DND-41 (cell line): ENCODE data around the gene PHF19.

Source experiments
- EZH2 ChIP-seq: IDR thresholded peaks from 3 replicates; pipeline ENCODE4 v1.6.1; 2012; ENCODE audit warnings: borderline replicate concordance, low read depth, mild to moderate bottlenecking, moderate library complexity, low read length, inconsistent platforms; ENCODE audit not compliant: severe bottlenecking
- TF ChIP-seq, protein P1 (sequence below): IDR thresholded peaks from 2 replicates; pipeline ENCODE4 v1.5.1; 2012; ENCODE audit warnings: borderline replicate concordance, low read length, moderate library complexity, mild to moderate bottlenecking; ENCODE audit not compliant: poor library complexity, severe bottlenecking; ENCODE audit errors: extremely low read depth

DNA sequence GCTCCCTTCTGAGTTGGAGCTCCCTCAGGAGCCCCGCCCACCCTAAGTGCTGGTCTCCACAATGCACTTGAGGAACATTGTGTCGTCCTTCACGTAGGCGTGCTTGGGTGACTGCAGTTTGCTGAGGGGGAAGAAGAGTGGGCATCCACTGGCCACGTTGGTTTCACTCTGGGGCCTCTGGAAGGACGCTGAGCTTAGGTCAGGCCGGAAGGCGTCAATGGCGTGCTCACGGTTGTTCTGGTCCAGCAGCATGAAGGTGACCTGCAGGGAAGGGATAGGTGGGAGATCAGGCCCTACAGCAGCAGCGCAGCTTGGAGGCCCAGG is 28.0 kb upstream of the PHF19 start:
- TF ChIP-seq, protein P1, sequence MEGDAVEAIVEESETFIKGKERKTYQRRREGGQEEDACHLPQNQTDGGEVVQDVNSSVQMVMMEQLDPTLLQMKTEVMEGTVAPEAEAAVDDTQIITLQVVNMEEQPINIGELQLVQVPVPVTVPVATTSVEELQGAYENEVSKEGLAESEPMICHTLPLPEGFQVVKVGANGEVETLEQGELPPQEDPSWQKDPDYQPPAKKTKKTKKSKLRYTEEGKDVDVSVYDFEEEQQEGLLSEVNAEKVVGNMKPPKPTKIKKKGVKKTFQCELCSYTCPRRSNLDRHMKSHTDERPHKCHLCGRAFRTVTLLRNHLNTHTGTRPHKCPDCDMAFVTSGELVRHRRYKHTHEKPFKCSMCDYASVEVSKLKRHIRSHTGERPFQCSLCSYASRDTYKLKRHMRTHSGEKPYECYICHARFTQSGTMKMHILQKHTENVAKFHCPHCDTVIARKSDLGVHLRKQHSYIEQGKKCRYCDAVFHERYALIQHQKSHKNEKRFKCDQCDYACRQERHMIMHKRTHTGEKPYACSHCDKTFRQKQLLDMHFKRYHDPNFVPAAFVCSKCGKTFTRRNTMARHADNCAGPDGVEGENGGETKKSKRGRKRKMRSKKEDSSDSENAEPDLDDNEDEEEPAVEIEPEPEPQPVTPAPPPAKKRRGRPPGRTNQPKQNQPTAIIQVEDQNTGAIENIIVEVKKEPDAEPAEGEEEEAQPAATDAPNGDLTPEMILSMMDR: no peak
- no peak for TF ChIP-seq EZH2
